GM19023 (cell line): ENCODE data around the gene DIPK2B.
A peak's percentile ranks its signal among the peaks of the same experiment; 100 is the strongest.

Experiments used
- ATAC-seq: cut with Tn5 transposase; IDR thresholded peaks from one replicate; pipeline ENCODE4 v1.9.1; 2021; ENCODE audit warnings: mild to moderate bottlenecking, moderate library complexity; ENCODE audit not compliant: unreplicated experiment

The DIPK2B gene, protein sequence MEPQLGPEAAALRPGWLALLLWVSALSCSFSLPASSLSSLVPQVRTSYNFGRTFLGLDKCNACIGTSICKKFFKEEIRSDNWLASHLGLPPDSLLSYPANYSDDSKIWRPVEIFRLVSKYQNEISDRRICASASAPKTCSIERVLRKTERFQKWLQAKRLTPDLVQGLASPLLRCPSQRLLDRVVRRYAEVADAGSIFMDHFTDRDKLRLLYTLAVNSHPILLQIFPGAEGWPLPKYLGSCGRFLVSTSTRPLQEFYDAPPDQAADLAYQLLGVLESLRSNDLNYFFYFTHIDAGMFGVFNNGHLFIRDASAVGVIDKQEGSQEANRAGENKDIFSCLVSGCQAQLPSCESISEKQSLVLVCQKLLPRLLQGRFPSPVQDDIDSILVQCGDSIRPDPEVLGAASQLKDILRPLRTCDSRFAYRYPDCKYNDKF

GRCh38 chrX:45200741-45201234 lies at the start of gene DIPK2B:
Gene DIPK2B (minus strand): TSS chrX:45200876. CDS start chrX:45200826, 50 bp downstream.
- ATAC-seq: no peak

GRCh38 chrX:45240301-45240700 lies 39.6 kb upstream of the DIPK2B start:
- ATAC-seq: no peak

GRCh38 chrX:45238489-45238888 lies 37.8 kb upstream of the DIPK2B start:
- ATAC-seq: no peak

DNA sequence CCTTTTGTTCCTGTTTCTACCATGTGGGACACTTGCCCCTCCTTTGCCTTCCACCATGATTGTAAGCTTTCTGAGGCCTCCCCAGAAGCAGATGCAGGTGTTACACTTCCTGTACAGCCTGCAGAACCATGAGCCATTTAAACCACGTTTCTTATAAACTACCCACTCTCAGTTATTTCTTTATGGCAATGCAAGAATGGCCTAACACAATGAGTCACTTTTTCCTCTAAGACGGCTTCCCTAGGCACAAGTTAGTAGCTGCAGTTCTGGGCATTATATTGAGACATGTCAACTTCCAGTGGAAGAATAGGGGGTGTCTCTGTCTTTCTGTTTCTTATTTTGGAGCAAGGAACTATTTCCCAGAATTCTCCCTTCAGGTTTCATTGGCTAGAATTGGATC lies 32.9 kb upstream of the DIPK2B start:
- no peak for ATAC-seq

- ATAC-seq: no peak
Observed at GRCh38 chrX:45232139-45232538, 31.5 kb upstream of the DIPK2B start.

DNA sequence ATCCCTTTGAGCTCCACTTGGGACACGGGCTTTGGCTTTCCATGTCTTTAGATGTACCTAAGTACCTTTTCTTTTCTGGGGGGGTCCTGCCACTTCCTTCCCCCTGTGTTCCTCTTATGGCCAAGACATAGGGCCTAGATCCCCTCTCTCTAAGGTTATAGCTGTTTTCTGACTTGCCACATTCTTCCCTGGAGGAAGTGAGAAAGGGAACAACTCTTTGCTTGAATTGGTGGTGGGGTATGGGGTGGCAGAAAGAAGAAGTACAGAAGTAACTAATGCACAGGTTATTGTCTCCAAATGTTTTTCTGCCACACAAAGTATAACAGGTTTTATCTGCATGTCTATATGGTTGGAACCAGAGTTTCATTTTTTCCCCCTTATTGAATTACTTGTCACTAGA lies 29.7 kb upstream of the DIPK2B start:
- ATAC-seq: no peak

GRCh38 chrX:45229348-45229747 lies 28.7 kb upstream of the DIPK2B start:
- ATAC-seq: no peak

GRCh38 chrX:45228126-45228525 lies 27.4 kb upstream of the DIPK2B start:
- no peak for ATAC-seq

- no peak for ATAC-seq
Observed at GRCh38 chrX:45208121-45208856, 7.6 kb upstream of the DIPK2B start.

DNA sequence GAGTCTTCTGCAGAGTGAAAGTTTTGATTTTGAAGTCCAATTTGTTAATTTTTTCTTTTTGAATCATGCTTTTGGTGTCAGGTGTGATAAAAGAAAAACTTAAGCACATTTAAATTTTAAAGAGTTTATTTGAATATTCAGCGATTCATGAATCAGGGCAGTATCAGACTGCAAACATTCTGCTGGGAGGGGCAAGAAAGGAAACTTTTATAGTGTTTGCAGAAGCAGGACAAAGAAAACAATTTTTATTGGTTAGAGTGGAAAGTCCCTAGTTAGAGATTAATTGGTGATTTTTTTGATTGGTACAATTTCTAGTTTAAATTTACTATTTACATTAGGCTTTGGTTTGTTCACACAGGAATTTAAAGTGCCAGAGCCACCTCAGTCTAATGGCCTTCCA lies 1.5 kb upstream of the DIPK2B start:
- ATAC-seq: no peak

- no peak for ATAC-seq
Observed at GRCh38 chrX:45198706-45199105, 2.0 kb downstream of the DIPK2B start.

- ATAC-seq: no peak
Observed at GRCh38 chrX:45198301-45198700, 2.4 kb downstream of the DIPK2B start.

DNA sequence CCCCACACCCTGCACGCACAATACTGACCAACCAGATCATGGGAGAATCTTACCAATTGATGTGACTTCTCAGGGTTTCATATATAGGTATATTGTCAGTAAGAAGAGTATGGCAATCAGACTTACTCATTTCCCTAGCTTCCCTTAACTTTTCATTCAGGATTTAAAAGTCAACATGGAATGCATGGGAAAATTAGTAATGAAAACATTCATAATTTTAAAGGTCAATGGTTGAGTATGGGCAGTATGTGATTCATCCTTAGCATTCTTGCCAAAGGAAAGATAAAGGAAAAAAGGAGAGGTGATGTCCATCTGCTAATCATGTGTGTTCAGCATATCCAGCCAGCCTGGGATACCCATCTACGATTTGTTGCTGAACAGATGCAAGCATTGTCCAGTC lies 4.0 kb downstream of the DIPK2B start:
- no peak for ATAC-seq

GRCh38 chrX:45191820-45192409 lies 8.8 kb downstream of the DIPK2B start:
- ATAC-seq: no peak

GRCh38 chrX:45191383-45191782 lies 9.3 kb downstream of the DIPK2B start:
- no peak for ATAC-seq

DNA sequence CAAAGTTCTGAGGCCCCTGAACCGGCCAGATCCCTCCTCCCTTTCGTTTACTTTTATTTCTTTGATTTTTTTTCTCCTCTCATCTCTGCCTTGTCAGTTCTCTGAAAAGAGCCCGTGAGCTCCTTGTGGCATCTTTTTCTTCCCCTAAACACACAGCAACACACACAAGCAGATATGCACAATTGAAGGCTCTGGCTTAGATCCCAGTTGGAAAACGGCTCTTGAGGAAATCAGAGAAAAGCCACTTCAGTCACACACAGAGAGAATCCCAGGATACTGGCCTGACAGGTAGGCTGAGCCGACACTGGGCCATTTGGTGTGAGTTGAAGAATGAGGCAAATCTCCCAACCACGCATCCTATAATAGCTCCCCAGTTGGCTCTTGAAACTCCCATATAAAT lies 12.9 kb downstream of the DIPK2B start:
- no peak for ATAC-seq

DNA sequence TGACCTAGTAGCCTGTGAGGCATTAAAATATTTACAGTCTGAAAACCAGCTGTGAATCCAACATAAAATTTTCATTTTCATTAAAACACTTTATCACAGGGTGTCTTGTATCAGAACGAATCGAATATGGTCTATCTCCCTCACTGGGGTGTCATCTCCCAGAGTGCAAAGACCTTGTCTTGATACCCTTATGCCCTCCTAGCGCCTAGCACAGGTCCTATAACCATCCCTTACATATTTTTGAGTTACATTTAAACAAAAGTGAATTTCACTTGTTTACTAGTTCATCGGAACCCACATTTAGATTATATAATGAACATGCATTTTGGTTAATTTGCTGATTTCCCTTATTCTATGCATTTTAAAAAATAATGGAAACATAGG lies 14.0 kb downstream of the DIPK2B start:
- ATAC-seq: peak; percentile 20

- ATAC-seq: no peak
Observed at GRCh38 chrX:45184211-45184610, 16.5 kb downstream of the DIPK2B start.

DNA sequence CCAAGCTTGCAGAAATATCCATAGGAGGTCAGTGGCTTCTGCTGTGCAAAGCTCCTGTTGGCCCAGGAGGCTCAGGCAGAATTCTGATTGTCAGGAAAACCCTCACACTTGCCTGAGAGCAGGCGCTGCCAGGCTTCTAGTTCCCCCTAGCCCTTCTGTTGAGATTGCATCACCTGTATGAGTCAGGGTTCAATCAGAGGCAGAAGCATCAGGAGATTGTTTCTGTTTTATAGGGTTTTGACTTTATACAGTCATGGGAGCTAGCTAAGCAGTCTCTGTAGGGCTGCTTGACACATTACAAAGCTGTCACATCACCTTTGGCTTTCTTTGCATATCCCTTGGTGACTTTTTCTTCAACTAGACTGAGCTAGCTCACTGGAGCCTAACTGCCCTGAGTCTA lies 27.8 kb downstream of the DIPK2B start:
- ATAC-seq: no peak

DNA sequence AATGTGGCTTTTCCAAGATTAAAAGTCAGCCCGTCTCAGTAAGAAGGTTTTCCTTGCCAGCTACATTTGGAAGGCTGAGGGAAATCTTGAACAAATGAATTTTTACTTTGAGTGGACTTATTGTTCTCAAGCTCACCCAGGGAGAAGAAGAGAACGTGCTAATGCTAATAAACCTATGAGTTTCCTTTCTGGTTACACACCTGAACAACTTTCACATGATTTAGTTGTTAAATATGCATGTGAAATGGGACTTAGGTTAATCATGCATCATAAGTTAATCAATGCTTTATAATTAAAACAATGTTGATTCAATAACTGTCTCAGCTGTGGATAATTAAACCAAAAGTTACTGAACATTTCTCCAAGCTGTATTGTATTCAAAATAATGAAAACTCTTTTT lies 33.9 kb downstream of the DIPK2B start:
- ATAC-seq: no peak

- ATAC-seq: no peak
Observed at GRCh38 chrX:45165726-45166125, 35.0 kb downstream of the DIPK2B start.

DNA sequence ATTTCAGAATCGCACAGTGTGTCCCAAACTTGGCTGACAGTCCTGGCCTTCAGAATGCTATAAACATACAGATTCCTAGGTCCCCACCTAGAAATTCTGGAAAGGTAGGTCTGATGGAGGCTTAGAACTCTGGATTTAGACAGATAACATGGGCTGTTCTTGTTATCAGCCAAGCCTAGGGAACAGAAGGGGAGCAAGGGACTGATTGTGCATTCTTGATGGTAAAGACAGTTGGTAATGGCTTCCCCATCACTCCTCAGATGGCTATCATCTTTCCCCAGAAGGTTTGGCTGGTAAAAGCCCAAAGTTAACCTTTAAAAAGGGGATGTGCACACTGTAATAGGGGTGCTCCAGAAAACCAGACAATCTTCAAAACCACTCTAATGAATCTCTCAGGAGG lies 35.7 kb downstream of the DIPK2B start:
- no peak for ATAC-seq
